ENCODE data around the gene PPP1R26.

DNA sequence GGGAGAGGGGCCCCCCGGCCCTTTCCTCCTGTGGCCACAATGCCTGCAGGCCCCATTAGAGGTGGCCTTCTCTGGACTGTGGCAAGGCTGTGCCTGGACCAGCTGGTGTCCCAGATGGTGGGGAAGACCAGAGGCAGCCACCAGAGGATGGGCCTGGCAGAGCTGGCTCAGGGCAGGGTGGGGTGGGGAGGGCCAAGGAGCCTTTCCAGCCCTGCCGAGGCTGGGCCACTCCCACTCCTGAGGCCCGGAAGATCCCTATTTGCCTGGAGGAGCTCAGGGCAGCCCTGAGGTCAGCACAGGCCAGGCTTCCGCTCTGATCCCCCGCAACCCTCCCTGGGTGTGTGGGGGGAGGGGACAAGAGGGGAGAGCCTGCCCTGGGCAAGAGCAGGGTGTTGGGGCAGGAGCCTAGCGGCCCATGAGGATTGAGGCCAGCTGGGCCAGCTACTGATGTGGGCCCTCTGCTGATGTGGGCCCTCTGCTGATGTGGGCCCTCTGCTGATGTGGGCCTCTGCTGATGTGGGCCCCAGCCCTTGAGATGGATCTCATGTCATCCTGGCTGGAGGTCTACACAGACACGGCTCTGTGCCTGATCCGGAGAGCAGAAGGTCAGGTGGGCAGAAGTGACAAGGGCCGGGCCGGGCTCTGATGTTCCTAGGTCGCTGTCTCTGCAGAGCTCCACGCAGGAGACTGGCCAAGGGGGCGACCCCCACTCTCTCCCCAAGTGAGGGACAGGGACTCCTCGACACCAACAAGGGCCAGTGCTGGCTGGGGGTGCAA lies 26.9 kb downstream of the PPP1R26 start:
- no peak for TF ChIP-seq HDAC2 (IDR thresholded peaks at IDR 0.05; ENCODE audit: borderline replicate concordance in 1 of 2, low read depth in 2 of 2, low read length in 2 of 2)
- no peak for TF ChIP-seq CBX5 (IDR thresholded peaks at IDR 0.05; ENCODE audit: low read depth, low read length)
- TF ChIP-seq, protein P1, sequence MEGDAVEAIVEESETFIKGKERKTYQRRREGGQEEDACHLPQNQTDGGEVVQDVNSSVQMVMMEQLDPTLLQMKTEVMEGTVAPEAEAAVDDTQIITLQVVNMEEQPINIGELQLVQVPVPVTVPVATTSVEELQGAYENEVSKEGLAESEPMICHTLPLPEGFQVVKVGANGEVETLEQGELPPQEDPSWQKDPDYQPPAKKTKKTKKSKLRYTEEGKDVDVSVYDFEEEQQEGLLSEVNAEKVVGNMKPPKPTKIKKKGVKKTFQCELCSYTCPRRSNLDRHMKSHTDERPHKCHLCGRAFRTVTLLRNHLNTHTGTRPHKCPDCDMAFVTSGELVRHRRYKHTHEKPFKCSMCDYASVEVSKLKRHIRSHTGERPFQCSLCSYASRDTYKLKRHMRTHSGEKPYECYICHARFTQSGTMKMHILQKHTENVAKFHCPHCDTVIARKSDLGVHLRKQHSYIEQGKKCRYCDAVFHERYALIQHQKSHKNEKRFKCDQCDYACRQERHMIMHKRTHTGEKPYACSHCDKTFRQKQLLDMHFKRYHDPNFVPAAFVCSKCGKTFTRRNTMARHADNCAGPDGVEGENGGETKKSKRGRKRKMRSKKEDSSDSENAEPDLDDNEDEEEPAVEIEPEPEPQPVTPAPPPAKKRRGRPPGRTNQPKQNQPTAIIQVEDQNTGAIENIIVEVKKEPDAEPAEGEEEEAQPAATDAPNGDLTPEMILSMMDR (IDR thresholded peaks at IDR 0.05; ENCODE audit: control extremely low read depth in 1 of 3, insufficient read depth in 1 of 3, low read depth in 1 of 3, low read length in 3 of 3), result no peak
- TF ChIP-seq MAFK (IDR thresholded peaks at IDR 0.05; ENCODE audit: low read depth, low read length), result no peak
- no peak for TF ChIP-seq KDM5A (IDR thresholded peaks at IDR 0.05; ENCODE audit: low read length)
- no peak for TF ChIP-seq RXRA (IDR thresholded peaks at IDR 0.05; ENCODE audit: insufficient read depth, low read depth, low read length)
- TF ChIP-seq POLR2AphosphoS5 (IDR thresholded peaks at IDR 0.05; ENCODE audit: low read depth, low read length), result no peak
- TF ChIP-seq BACH1 (IDR thresholded peaks at IDR 0.05; ENCODE audit: low read length), result no peak
- TF ChIP-seq FOSL1 (IDR thresholded peaks at IDR 0.05; ENCODE audit: insufficient read depth, low read depth, low read length), result no peak
- no peak for TF ChIP-seq POLR2A (IDR thresholded peaks at IDR 0.05; ENCODE audit: control extremely low read depth in 1 of 2, low read depth in 2 of 2, low read length in 2 of 2)
- TF ChIP-seq RFX5 (IDR thresholded peaks at IDR 0.05; ENCODE audit: borderline replicate concordance, low read depth, low read length), result no peak
- TF ChIP-seq SP4 (IDR thresholded peaks at IDR 0.05; ENCODE audit: low read length), result no peak
- no peak for TF ChIP-seq YY1 (IDR thresholded peaks at IDR 0.05; ENCODE audit: low read depth, low read length)
